ENCODE results near the gene RELCH.

The RELCH gene

DNA sequence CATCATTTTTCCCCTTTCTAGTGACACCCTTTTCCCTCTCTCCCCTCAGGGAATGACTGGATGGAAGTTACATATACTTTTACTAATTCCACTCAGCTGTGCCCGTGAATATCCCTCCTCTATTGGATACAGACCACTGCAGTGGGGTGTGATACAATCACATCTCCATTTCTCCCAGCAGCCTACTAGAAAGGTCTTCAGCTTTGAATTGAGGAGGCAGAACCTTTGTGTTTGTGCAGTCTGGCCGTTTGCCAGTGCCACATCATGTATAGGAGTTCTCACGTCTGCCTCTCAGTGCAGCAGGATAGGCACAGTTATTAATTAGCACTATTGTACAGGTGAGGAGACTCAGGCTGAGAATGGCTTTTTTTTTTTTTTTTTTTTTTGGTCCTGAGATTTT is 154.4 kb downstream of the RELCH start:
- Histone ChIP-seq H3K4me1 (no peaks in the 10 kb centered on the region), H3K4me2 (ENCODE audit: low read length) (no peak overlapping the region), H3K4me3 (ENCODE audit: low read depth, low read length) (no peak overlapping the region), H3K9me3 (ENCODE audit: control insufficient read depth, low read length) (no peaks in the 10 kb centered on the region), H2AFZ (no peak overlapping the region), H3K27ac (no peak overlapping the region), H3K79me2 (no peaks in the 10 kb centered on the region), H3K36me3 (ENCODE audit: control insufficient read depth, insufficient read depth, low read length) (no peaks in the 10 kb centered on the region), H3K9ac (no peak overlapping the region), H3K27me3 (ENCODE audit: control insufficient read depth, insufficient read depth, low read length) (no peaks in the 10 kb centered on the region)
- TF ChIP-seq, protein P1, sequence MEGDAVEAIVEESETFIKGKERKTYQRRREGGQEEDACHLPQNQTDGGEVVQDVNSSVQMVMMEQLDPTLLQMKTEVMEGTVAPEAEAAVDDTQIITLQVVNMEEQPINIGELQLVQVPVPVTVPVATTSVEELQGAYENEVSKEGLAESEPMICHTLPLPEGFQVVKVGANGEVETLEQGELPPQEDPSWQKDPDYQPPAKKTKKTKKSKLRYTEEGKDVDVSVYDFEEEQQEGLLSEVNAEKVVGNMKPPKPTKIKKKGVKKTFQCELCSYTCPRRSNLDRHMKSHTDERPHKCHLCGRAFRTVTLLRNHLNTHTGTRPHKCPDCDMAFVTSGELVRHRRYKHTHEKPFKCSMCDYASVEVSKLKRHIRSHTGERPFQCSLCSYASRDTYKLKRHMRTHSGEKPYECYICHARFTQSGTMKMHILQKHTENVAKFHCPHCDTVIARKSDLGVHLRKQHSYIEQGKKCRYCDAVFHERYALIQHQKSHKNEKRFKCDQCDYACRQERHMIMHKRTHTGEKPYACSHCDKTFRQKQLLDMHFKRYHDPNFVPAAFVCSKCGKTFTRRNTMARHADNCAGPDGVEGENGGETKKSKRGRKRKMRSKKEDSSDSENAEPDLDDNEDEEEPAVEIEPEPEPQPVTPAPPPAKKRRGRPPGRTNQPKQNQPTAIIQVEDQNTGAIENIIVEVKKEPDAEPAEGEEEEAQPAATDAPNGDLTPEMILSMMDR (IDR thresholded peaks at IDR 0.05), result no peak

DNA sequence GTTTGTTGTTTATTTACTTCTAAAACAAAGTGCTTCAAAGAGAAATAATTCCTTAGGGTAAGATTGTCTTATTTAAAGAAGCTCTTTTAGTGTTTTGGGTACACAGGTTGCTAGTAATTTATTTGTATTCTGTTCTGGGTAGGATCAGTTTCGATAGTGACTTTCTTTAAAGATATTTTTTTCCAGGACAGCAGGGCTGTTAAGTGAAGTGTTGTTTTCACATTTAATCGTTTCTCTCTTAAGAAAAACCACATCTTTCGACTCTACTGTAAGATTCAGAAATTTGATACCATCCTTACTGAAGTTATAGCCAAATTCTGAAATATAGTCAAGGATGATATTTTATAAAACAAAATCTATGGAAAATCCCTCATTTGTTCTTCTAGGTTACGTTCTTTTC is 155.8 kb downstream of the RELCH start:
- H2AFZ ChIP-seq, result no peak overlapping the region
- H3K4me1 ChIP-seq, result no peaks in the 10 kb centered on the region
- H3K4me2 ChIP-seq (ENCODE audit: low read length), result no peak overlapping the region
- no peaks in the 10 kb centered on the region for H3K79me2 ChIP-seq
- no peaks in the 10 kb centered on the region for H3K36me3 ChIP-seq (ENCODE audit: control insufficient read depth, insufficient read depth, low read length)
- no peak overlapping the region for H3K27ac ChIP-seq
- H3K4me3 ChIP-seq (ENCODE audit: low read depth, low read length), result no peak overlapping the region
- no peaks in the 10 kb centered on the region for H3K27me3 ChIP-seq (ENCODE audit: control insufficient read depth, insufficient read depth, low read length)
- TF ChIP-seq, protein P1 (IDR thresholded peaks at IDR 0.05), result no peak
- H3K9me3 ChIP-seq (ENCODE audit: control insufficient read depth, low read length), result no peaks in the 10 kb centered on the region
- H3K9ac ChIP-seq, result no peak overlapping the region

DNA sequence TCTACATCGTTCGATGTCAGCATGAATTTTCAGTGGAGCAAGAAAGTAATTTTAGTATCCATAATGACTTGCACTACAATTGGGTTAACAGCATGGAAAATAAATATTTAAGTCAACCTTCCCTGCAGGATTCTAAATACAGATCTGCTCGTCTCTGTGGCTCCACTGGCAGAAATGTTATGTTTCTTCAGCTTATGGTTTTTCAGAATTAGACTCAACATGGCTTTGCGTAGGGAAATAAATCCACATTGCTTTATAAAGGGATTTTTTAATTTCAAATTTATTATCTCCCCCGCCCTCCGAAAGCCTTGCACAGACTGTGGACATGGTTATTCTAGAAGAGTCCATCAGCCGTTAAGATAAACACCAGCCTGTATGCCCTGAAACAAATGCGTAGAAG is 156.3 kb downstream of the RELCH start:
- H3K4me3 ChIP-seq (ENCODE audit: low read depth, low read length), result no peak overlapping the region
- H2AFZ ChIP-seq, result no peak overlapping the region
- H3K9ac ChIP-seq, result no peak overlapping the region
- no peaks in the 10 kb centered on the region for H3K36me3 ChIP-seq (ENCODE audit: control insufficient read depth, insufficient read depth, low read length)
- no peaks in the 10 kb centered on the region for H3K9me3 ChIP-seq (ENCODE audit: control insufficient read depth, low read length)
- no peak overlapping the region for H3K4me2 ChIP-seq (ENCODE audit: low read length)
- no peak overlapping the region for H3K27ac ChIP-seq
- H3K4me1 ChIP-seq, result no peaks in the 10 kb centered on the region
- TF ChIP-seq, protein P1 (IDR thresholded peaks at IDR 0.05), result no peak
- no peaks in the 10 kb centered on the region for H3K27me3 ChIP-seq (ENCODE audit: control insufficient read depth, insufficient read depth, low read length)
- no peaks in the 10 kb centered on the region for H3K79me2 ChIP-seq

DNA sequence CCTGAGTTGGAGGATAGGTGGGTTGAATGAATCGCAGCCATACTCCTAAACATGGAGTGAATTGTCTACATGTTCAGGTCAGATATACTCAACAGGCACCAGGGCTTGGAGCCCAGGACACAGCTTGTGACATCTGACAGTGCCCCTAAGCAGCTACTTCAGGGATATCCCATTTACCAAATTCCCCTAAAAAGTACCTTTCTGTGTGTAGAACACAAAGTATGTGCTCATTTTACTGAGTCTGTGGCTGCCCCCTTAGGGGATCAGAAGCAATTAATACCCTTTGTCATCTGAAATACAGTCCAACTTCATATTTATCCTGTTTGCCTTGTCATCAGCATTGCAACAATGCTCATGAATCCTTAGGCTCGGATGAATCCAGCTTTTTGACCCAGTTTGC is 158.9 kb downstream of the RELCH start:
- no peak overlapping the region for H3K4me3 ChIP-seq (ENCODE audit: low read depth, low read length)
- H3K27me3 ChIP-seq (ENCODE audit: control insufficient read depth, insufficient read depth, low read length), result no peaks in the 10 kb centered on the region
- no peak overlapping the region for H3K4me2 ChIP-seq (ENCODE audit: low read length)
- no peak overlapping the region for H3K27ac ChIP-seq
- no peaks in the 10 kb centered on the region for H3K4me1 ChIP-seq
- H2AFZ ChIP-seq, result no peak overlapping the region
- H3K9ac ChIP-seq, result no peak overlapping the region
- no peaks in the 10 kb centered on the region for H3K36me3 ChIP-seq (ENCODE audit: control insufficient read depth, insufficient read depth, low read length)
- H3K79me2 ChIP-seq, result no peaks in the 10 kb centered on the region
- H3K9me3 ChIP-seq (ENCODE audit: control insufficient read depth, low read length), result no peaks in the 10 kb centered on the region
- TF ChIP-seq, protein P1 (IDR thresholded peaks at IDR 0.05), result no peak

DNA sequence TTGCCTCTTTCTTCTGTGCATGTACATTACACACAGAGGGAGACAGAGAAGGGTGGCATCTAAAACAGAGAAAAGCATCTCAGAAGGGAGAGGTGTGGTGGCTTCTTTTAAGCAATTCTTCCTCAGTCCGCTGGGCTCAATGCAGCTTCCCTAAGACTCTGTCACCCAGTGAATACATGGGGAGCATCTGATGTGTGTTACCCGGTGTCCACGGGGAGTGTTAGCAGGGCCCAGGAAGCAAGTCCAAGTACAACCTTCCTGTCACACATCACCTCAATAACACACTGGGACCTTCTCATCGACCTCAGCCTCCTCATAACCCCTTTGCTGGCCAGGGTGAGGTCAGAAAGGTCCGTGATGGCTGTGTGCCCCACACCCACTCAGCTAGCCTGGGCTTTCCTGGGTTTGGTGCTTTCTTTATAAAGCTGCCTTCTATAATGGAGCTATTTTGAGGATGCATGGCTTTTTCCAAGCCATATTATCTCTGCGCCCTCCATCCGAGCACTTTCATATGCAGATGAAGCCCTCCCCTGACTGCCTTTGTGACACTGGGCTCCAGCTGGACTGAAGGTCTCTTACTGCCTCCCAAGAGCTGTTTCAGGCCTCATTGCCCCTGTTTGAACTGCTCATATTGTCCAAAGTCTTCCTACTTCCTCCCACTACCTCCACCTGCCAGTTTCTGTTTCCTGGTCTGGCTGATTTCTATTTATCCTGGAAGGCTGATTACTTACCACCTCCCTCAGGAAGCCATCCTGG is 159.5 kb downstream of the RELCH start:
- H3K36me3 ChIP-seq (ENCODE audit: control insufficient read depth, insufficient read depth, low read length), result no peaks in the 10 kb centered on the region
- H3K9me3 ChIP-seq (ENCODE audit: control insufficient read depth, low read length), result no peaks in the 10 kb centered on the region
- H3K4me1 ChIP-seq, result no peaks in the 10 kb centered on the region
- no peak overlapping the region for H3K4me2 ChIP-seq (ENCODE audit: low read length)
- H3K79me2 ChIP-seq, result no peaks in the 10 kb centered on the region
- no peak overlapping the region for H3K27ac ChIP-seq
- H3K27me3 ChIP-seq (ENCODE audit: control insufficient read depth, insufficient read depth, low read length), result no peaks in the 10 kb centered on the region
- H3K4me3 ChIP-seq (ENCODE audit: low read depth, low read length), result no peak overlapping the region
- TF ChIP-seq, protein P1 (IDR thresholded peaks at IDR 0.05), result no peak
- H2AFZ ChIP-seq, result no peak overlapping the region
- H3K9ac ChIP-seq, result no peak overlapping the region
